Hepatocyte (in vitro differentiated cells): ENCODE results near the gene NKPD1.

Source experiments
- CTCF ChIP-seq: fragments of 200-600 bp; sonication (generic); IDR thresholded peaks from 2 replicates; pipeline ENCODE4 v1.5.1; 2016; ENCODE audit warnings: antibody characterized with exemption, mild to moderate bottlenecking; ENCODE audit not compliant: poor library complexity
- EZH2 ChIP-seq: fragments of 200-600 bp; sonication (generic); IDR thresholded peaks from 2 replicates; pipeline ENCODE4 v1.6.1; 2016; ENCODE audit warnings: antibody characterized with exemption, mild to moderate bottlenecking, borderline replicate concordance
- EZH2phosphoT487 ChIP-seq: fragments of 200-600 bp; sonication (generic); IDR thresholded peaks from one replicate; pipeline ENCODE4 v1.6.1; 2018; ENCODE audit warnings: antibody characterized with exemption, mild to moderate bottlenecking, low read depth, moderate library complexity; ENCODE audit not compliant: unreplicated experiment, severe bottlenecking

GRCh38 chr19:45177817-45178261 is 17.1 kb upstream of the NKPD1 start, which contains the start of gene TRAPPC6A:
- TF ChIP-seq CTCF (no peak), EZH2 (no peak), EZH2phosphoT487 (no peak)
